LNCAP (cell line): ENCODE results near the gene ALS2CL.

Experiments
- TF ChIP-seq, protein P1 (sequence below): fragments of 450-650 bp; IDR thresholded peaks from 2 replicates; pipeline ENCODE4 v1.5.1; 2017; ENCODE audit warnings: mild to moderate bottlenecking

ALS2CL gene

GRCh38 chr3:46629551-46630517 lies 63.6 kb downstream of the ALS2CL start:
- TF ChIP-seq, protein P1, sequence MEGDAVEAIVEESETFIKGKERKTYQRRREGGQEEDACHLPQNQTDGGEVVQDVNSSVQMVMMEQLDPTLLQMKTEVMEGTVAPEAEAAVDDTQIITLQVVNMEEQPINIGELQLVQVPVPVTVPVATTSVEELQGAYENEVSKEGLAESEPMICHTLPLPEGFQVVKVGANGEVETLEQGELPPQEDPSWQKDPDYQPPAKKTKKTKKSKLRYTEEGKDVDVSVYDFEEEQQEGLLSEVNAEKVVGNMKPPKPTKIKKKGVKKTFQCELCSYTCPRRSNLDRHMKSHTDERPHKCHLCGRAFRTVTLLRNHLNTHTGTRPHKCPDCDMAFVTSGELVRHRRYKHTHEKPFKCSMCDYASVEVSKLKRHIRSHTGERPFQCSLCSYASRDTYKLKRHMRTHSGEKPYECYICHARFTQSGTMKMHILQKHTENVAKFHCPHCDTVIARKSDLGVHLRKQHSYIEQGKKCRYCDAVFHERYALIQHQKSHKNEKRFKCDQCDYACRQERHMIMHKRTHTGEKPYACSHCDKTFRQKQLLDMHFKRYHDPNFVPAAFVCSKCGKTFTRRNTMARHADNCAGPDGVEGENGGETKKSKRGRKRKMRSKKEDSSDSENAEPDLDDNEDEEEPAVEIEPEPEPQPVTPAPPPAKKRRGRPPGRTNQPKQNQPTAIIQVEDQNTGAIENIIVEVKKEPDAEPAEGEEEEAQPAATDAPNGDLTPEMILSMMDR: peak; percentile 99

- TF ChIP-seq, protein P1: no peak
These were observed 64.5 kb downstream of the ALS2CL start for GRCh38 chr3:46628901-46629369.

GRCh38 chr3:46627078-46627477 lies 66.4 kb downstream of the ALS2CL start:
- TF ChIP-seq, protein P1: no peak

DNA sequence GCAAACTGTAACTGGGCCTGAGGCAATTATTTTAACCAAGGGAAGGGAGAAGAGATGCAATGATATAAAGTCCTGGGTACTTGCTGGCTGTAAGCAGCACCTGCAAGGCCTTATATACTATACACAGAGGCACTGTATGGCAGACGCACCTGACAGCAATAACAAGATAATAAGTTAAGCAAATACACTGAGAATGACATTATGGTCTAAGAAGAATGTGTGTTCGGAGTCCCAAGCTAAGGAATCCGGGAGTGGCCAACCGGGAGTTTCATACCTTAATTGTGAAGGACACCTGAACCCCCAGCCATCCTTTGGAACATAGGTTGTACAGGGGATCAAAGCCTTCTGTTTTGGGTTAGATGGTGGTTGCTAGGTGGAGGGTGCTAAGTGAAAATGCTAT lies 67.4 kb downstream of the ALS2CL start:
- TF ChIP-seq, protein P1: no peak

- TF ChIP-seq, protein P1: no peak
These were observed 68.4 kb downstream of the ALS2CL start for GRCh38 chr3:46624975-46625490.

DNA sequence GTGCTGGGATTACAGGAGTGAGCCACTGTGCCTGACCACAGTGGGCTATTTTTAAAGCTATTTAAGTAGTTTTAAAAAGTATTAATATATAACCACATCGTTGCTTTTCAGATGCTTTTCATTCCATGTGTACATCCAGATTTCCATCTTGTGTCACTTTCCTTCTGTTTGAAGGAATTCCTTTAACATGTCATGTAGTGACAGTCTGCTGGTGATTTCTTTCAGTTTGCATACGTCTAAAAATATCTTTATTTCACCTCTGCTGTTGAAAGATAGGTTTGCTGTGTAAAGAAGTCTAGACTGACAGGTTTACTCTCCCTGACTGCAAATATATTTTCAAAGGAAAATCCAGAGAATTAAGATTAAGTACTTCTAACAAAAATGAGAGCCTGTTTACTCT lies 68.9 kb downstream of the ALS2CL start:
- TF ChIP-seq, protein P1: no peak

GRCh38 chr3:46619845-46620778 lies 73.4 kb downstream of the ALS2CL start:
- TF ChIP-seq, protein P1: no peak
